B cell (primary cell): ENCODE data around the gene KCNIP2. TPM values are rescaled to one million over a fixed set of nuclear protein-coding genes. Genes with fewer than 3 reads are reported as not detected.

ENCODE experiments used
- ATAC-seq: fragments of 200-7000 bp; cut with Tn5 transposase; one replicate; pipeline ENCODE4 v1.10.0; 2021; ENCODE audit warnings: low read depth, mild to moderate bottlenecking, moderate number of reproducible peaks, moderate library complexity
- CTCF ChIA-PET: fragments of 350-600 bp; sonication (Branson Sonifier 250); formaldehyde crosslinking; loops from one replicate; lab custom pipeline; 2021; ENCODE audit warnings: antibody characterized with exemption, inconsistent platforms; lab: Charles Lee
- POLR2A ChIA-PET: fragments of 350-600 bp; sonication (Branson Sonifier 250); formaldehyde crosslinking; loops from one replicate; lab custom pipeline; 2021; ENCODE audit warnings: antibody characterized with exemption; lab: Charles Lee
- DNase-seq: peaks from one replicate; pipeline ENCODE4 v3.0.0; 2013
- H2AFZ ChIP-seq: 2 replicates; pipeline ENCODE4 v1.6.1; 2012; ENCODE audit warnings: mild to moderate bottlenecking, low read depth, low read length; ENCODE audit not compliant: insufficient read depth, poor library complexity, severe bottlenecking
- H3K27ac ChIP-seq, 2 donors: 1 replicate in 1 of 2; 2 replicates in 1 of 2; pipeline ENCODE4 v1.5.1; 2012 to 2013; ENCODE audit warnings: low read length in 2 of 2, mild to moderate bottlenecking in 2 of 2, moderate library complexity in 1 of 2
- H3K27me3 ChIP-seq, 4 experiments: fragments of 200-600 bp in 1 of 4; sonication (generic) in 1 of 4; replicated peaks in 1 of 4; 1 replicate in 2 of 4; 2 replicates in 2 of 4; pipeline versions ENCODE4 v1.6.1 to v1.7.0; 2013 to 2016; ENCODE audit warnings: low read length in 3 of 4, mild to moderate bottlenecking in 2 of 4, mixed read lengths in 1 of 4, moderate library complexity in 1 of 4; ENCODE audit not compliant: insufficient read depth in 4 of 4, control insufficient read depth in 3 of 4; ENCODE audit errors: control extremely low read depth in 1 of 4
- H3K36me3 ChIP-seq, 2 experiments: replicated peaks in 1 of 2; 1 replicate in 1 of 2; 2 replicates in 1 of 2; pipeline versions ENCODE4 v1.6.1 to v1.7.1; 2013; ENCODE audit warnings: low read length in 1 of 2; ENCODE audit not compliant: insufficient read depth in 2 of 2, control insufficient read depth in 1 of 2; ENCODE audit errors: control extremely low read depth in 1 of 2, extremely low read depth in 1 of 2
- H3K4me1 ChIP-seq, 2 donors: fragments of 200-600 bp in 1 of 2; sonication (generic) in 1 of 2; 1 replicate in 1 of 2; 2 replicates in 1 of 2; pipeline versions ENCODE4 v1.5.1 to v1.6.1; 2013 to 2017; ENCODE audit warnings: low read length in 2 of 2; ENCODE audit not compliant: control insufficient read depth in 2 of 2, insufficient read depth in 2 of 2
- H3K4me2 ChIP-seq: replicated peaks from 2 replicates; pipeline ENCODE3; 2012; ENCODE audit warnings: mild to moderate bottlenecking, low read depth, low read length; ENCODE audit not compliant: poor library complexity, severe bottlenecking
- H3K4me3 ChIP-seq, 5 experiments: fragments of 200-600 bp in 1 of 5; sonication (generic) in 1 of 5; 1 replicate in 3 of 5; 2 replicates in 2 of 5; pipeline versions ENCODE4 v1.5.1 to v1.7.0; 2011 to 2016; ENCODE audit warnings: low read length in 4 of 5, mild to moderate bottlenecking in 4 of 5, low read depth in 2 of 5, control low read depth in 1 of 5, moderate library complexity in 1 of 5; ENCODE audit not compliant: insufficient read depth in 1 of 5; ENCODE audit errors: control extremely low read depth in 1 of 5, extremely low read depth in 1 of 5
- H3K79me2 ChIP-seq: fragments of 200-600 bp; sonication (generic); one replicate; pipeline ENCODE4 v1.6.0; 2016; ENCODE audit warnings: low read length; ENCODE audit not compliant: control insufficient read depth, insufficient read depth
- H3K9ac ChIP-seq: fragments of 200-600 bp; sonication (generic); 2 replicates; pipeline ENCODE4 v1.6.1; 2017; ENCODE audit warnings: mild to moderate bottlenecking, low read length, moderate library complexity
- H3K9me3 ChIP-seq, 3 donors: one replicate each; pipeline versions ENCODE4 v1.6.1 to v1.7.1; 2013; ENCODE audit warnings: low read length in 2 of 3; ENCODE audit not compliant: control insufficient read depth in 2 of 3, insufficient read depth in 1 of 3; ENCODE audit errors: control extremely low read depth in 1 of 3
- H4K20me1 ChIP-seq: 2 replicates; pipeline ENCODE4 v1.6.0; 2012; ENCODE audit warnings: mild to moderate bottlenecking, low read length; ENCODE audit not compliant: insufficient read depth, control insufficient read depth, poor library complexity, severe bottlenecking
- H3K27ac Mint-ChIP-seq: one replicate; pipeline ENCODE4 v1.8.0; 2021; ENCODE audit warnings: mixed read lengths
- H3K27me3 Mint-ChIP-seq: one replicate; pipeline ENCODE4 v1.8.0; 2021; ENCODE audit warnings: mixed read lengths
- H3K4me1 Mint-ChIP-seq: one replicate; pipeline ENCODE4 v1.8.0; 2021; ENCODE audit warnings: mixed read lengths
- H3K4me3 Mint-ChIP-seq: one replicate; pipeline ENCODE4 v1.8.0; 2021; ENCODE audit warnings: mixed read lengths
- H3K9me3 Mint-ChIP-seq: one replicate; pipeline ENCODE4 v1.8.0; 2022; ENCODE audit warnings: mixed read lengths; ENCODE audit not compliant: insufficient read depth
- CTCF ChIP-seq: fragments of 200-600 bp; IDR thresholded peaks from one replicate; pipeline ENCODE4 v1.8.0; 2022; ENCODE audit warnings: antibody characterized with exemption, mild to moderate bottlenecking
- EZH2 ChIP-seq: IDR thresholded peaks from 2 replicates; pipeline ENCODE4 v1.6.1; 2012; ENCODE audit warnings: borderline replicate concordance, low read depth, mild to moderate bottlenecking, moderate library complexity, low read length; ENCODE audit not compliant: insufficient read depth, poor library complexity, severe bottlenecking
- WGBS: methylation state at CpG from one replicate; pipeline ENCODE4 v1.1.5; 2013; ENCODE audit warnings: missing lambda C conversion rate; ENCODE audit not compliant: insufficient coverage; 5-methylcytosine and 5-hydroxymethylcytosine counted together
- intact Hi-C: fragments of 100-400 bp; cut with micrococcal nuclease; formaldehyde crosslinking; loops from one replicate; pipeline ENCODE4 v1.10.0; 2022
- polyA plus RNA-seq: library from polyadenylated mRNA; depleted of rRNA; stranded (reverse); fragments of >200 nt; gene quantifications from 2 replicates; pipeline ENCODE4 v1.2.3, GENCODE V29; 2012
- total RNA-seq, 2 donors: library from RNA; stranded (reverse); fragments of 120-200 nt in 1 of 2; gene quantifications; 1 replicate in 1 of 2; 2 replicates in 1 of 2; pipeline versions ENCODE4 v1.2.3 to v1.2.4, GENCODE V29; 2013 to 2022

Gene KCNIP2
- total and polyA plus RNA-seq, 2 donors (not counting 1 experiment from before 2014, with no cell fraction given): 3.5 to 34.7 TPM

DNA sequence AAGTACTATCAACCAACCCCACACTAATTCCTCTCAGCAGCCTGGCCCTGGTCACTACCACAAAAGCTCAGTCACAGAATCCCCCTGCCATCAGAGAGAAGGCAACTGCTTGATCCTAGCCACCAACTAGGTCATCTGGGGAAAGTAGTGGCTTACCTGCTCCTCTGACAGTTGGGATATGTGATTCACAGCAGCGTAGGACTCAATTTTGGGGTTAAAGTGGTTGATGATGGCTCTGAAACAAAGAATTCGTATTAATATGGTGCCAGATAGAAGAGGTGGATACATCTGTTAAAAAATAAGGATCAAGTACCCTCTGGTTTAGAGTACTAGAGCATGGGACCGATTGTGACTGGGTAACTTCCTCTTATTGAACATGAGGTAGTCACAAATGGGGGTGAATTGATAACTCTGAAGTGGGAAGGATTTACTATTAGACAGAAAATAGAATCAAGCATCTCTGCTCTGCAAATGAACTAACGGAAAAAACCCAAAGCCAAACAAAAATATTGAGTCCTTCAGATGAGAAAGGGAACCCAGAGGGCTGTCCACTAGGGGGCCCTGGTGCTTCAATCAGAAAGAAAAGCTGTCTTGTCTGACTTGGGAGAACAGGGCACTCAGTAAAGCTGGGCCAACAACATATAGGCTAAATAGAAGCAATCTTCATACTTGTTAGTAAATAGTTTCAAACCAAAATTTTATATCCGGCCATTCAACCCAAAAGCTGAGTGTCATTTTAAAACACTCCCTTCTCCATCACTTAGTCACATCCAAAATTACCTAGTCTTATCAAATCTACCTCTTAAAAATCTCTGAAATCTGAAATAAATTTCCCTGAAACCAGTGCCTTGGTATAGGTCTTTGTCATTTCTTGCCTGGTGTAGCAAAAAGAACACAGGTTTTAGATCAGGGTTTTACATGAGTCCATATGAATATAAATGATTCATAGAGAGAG lies 45.9 kb upstream of the KCNIP2 start:
- Histone ChIP-seq H3K36me3 (peaks cover 4 to 6% of the 10 kb centered on the region in 2 experiments), H3K4me2 (peak overlapping the region; percentile 42), H3K4me3 (peak overlapping the region in 1 of 5 experiments; percentile 18), H3K9ac (peak overlapping the region; percentile 33), H3K4me1 (peaks cover 23 to 43% of the 10 kb centered on the region in 2 donors), H3K9me3 (no peaks in the 10 kb centered on the region), H3K27me3 (no peaks in the 10 kb centered on the region), H2AFZ (peak overlapping the region; percentile 47), H3K79me2 (peaks cover 41% of the 10 kb centered on the region), H3K27ac (peak overlapping the region; percentile 17 to 75), H4K20me1 (no peaks in the 10 kb centered on the region)
- Mint-ChIP-seq H3K4me3 (peak overlapping the region; percentile 1), H3K9me3 (no peaks in the 10 kb centered on the region), H3K27ac (peak overlapping the region; percentile 59), H3K4me1 (peaks cover 48% of the 10 kb centered on the region), H3K27me3 (no peaks in the 10 kb centered on the region)
- POLR2A ChIA-PET: interaction anchor here (0.7 to 1.2 kb wide), 3 partner anchors 49 to 120 kb away, joined by 4 to 9 read pairs (median 6); no protein-coding TSS in a partner anchor
- no peak for TF ChIP-seq EZH2
- TF ChIP-seq CTCF: peak; percentile 90
- CTCF ChIA-PET: interaction anchor here (0.7 to 30.4 kb wide), 36 partner anchors 9 to 260 kb away, joined by 3 to 986 read pairs (median 5); partner anchors contain the start of gene KCNIP2
- peak; percentile 79 for ATAC-seq
- peak; percentile 83 for DNase-seq
- intact Hi-C loops: loop anchor here (1.0 kb wide), 4 partner anchors 12 to 184 kb away; no protein-coding TSS in a partner anchor
- 42% methylated on average over 4 of the region's 5 CpGs for WGBS
